HepG2 (cell line): ENCODE data around the gene AHCYL2. TPM values are rescaled to one million over a fixed set of nuclear protein-coding genes. Genes with fewer than 3 reads are reported as not detected.

Experiments used
- ATAC-seq: fragments of 200-7000 bp; cut with Tn5 transposase; 3 replicates; pipeline ENCODE4 v1.9.1; 2020; ENCODE audit warnings: mild to moderate bottlenecking, moderate library complexity
- BruUV-seq: library from RNA; stranded (reverse); fragments of 400-500 nt; replicated peaks from 2 replicates; lab custom pipeline; 2021; lab: Mats Ljungman, UMichigan
- CTCF ChIA-PET: fragments of 300-600 bp; formaldehyde crosslinking; extraction: SDS; loops from one replicate; lab custom pipeline; 2021; ENCODE audit warnings: low total read pairs, inconsistent platforms, low intra/inter-chr PET ratio; lab: Yijun Ruan, JAX
- POLR2A ChIA-PET: fragments of 350-600 bp; sonication (Branson Sonifier 250); formaldehyde crosslinking; loops from one replicate; lab custom pipeline; 2020; ENCODE audit warnings: antibody characterized with exemption, inconsistent platforms; lab: Yijun Ruan, JAX
- DNase-seq: peaks from one replicate; pipeline ENCODE4 v3.0.0-alpha.2; 2015; ENCODE audit warnings: low spot score
- FAIRE-seq: peaks from 3 replicates; lab custom pipeline; 2011; peaks lifted over from hg19 to GRCh38; lab: Jason Lieb, UNC
- H2AFZ ChIP-seq: one replicate; pipeline ENCODE4 v1.6.1; 2011; ENCODE audit warnings: low read length, inconsistent platforms
- H3K27ac ChIP-seq: fragments of 300-600 bp; 3 replicates; pipeline ENCODE4 v1.8.0; 2011; ENCODE audit warnings: mixed run types, mild to moderate bottlenecking, mixed read lengths, low read length, inconsistent platforms; ENCODE audit not compliant: insufficient read depth; ENCODE audit errors: extremely low read length
- H3K27me3 ChIP-seq, 2 experiments: fragments of 200-600 bp in 1 of 2; 2 replicates in 1 of 2; 3 replicates in 1 of 2; pipeline versions ENCODE4 v1.6.0 to v1.8.0; 2011; ENCODE audit warnings: low read length in 2 of 2, mild to moderate bottlenecking in 2 of 2, moderate library complexity in 2 of 2, inconsistent platforms in 1 of 2; ENCODE audit not compliant: insufficient read depth in 2 of 2, control insufficient read depth in 1 of 2
- H3K36me3 ChIP-seq, 2 experiments: fragments of 200-600 bp in 1 of 2; replicated peaks in 1 of 2; 2 replicates in 1 of 2; 3 replicates in 1 of 2; pipeline versions ENCODE4 v1.5.1 to v1.8.0; 2011; ENCODE audit warnings: low read length in 2 of 2, inconsistent platforms in 1 of 2; ENCODE audit not compliant: insufficient read depth in 2 of 2, control insufficient read depth in 1 of 2
- H3K4me1 ChIP-seq: 2 replicates; pipeline ENCODE4 v1.5.1; 2012; ENCODE audit warnings: low read length, inconsistent platforms; ENCODE audit not compliant: insufficient read depth
- H3K4me2 ChIP-seq: 2 replicates; pipeline ENCODE4 v1.6.0; 2011; ENCODE audit warnings: low read depth, low read length, inconsistent platforms
- H3K4me3 ChIP-seq, 3 experiments: fragments of 200-600 bp in 1 of 3; sonication (generic), shearing (Covaris generic) in 1 of 3; replicated peaks in 1 of 3; 2 replicates each; pipeline ENCODE4 v1.5.1; 2011 to 2016; ENCODE audit warnings: low read length in 3 of 3, inconsistent platforms in 2 of 3, low read depth in 2 of 3, mild to moderate bottlenecking in 2 of 3, control low read depth in 1 of 3, mixed read lengths in 1 of 3; ENCODE audit not compliant: insufficient read depth in 1 of 3
- H3K79me2 ChIP-seq: one replicate; pipeline ENCODE4 v1.6.1; 2011; ENCODE audit warnings: low read length, inconsistent platforms; ENCODE audit not compliant: insufficient read depth
- H3K9ac ChIP-seq: 2 replicates; pipeline ENCODE4 v1.6.0; 2011; ENCODE audit warnings: mild to moderate bottlenecking, low read depth, low read length, inconsistent platforms; ENCODE audit not compliant: insufficient read depth
- H3K9me3 ChIP-seq: 2 replicates; pipeline ENCODE4 v1.5.1; 2012; ENCODE audit warnings: mild to moderate bottlenecking, low read length
- H4K20me1 ChIP-seq: 2 replicates; pipeline ENCODE4 v1.6.0; 2011; ENCODE audit warnings: inconsistent platforms, mild to moderate bottlenecking, low read length, moderate library complexity; ENCODE audit not compliant: insufficient read depth
- AGO1 ChIP-seq: fragments of 200-400 bp; formaldehyde crosslinking; IDR thresholded peaks from 2 replicates; pipeline ENCODE4 v1.6.1; 2017; ENCODE audit warnings: mild to moderate bottlenecking, low read depth, low read length, moderate library complexity; ENCODE audit not compliant: poor library complexity, severe bottlenecking
- ARNTL ChIP-seq: sonication (generic); formaldehyde crosslinking; IDR thresholded peaks from 2 replicates; pipeline ENCODE4 v1.4.0; 2020; ENCODE audit warnings: mild to moderate bottlenecking, missing genetic modification reagents
- ETV5 ChIP-seq: IDR thresholded peaks from 2 replicates; pipeline ENCODE4 v1.6.1; 2018; ENCODE audit warnings: missing biosample characterization, missing genetic modification reagents, inconsistent platforms, borderline replicate concordance
- FOXP1 ChIP-seq, 2 experiments: fragments of 450-650 bp in 1 of 2; IDR thresholded peaks; 2 replicates each; pipeline ENCODE4 v1.6.1; 2017 to 2018; ENCODE audit warnings: antibody characterized with exemption in 1 of 2
- IKZF4 ChIP-seq: sonication (generic); formaldehyde crosslinking; IDR thresholded peaks from 2 replicates; pipeline ENCODE4 v1.5.1; 2020; ENCODE audit warnings: borderline replicate concordance, mild to moderate bottlenecking, low read depth, missing genetic modification reagents; ENCODE audit errors: not compliant biosample characterization
- KLF16 ChIP-seq, 2 experiments: sonication (generic) in 1 of 2; formaldehyde crosslinking in 1 of 2; IDR thresholded peaks; 2 replicates each; pipeline versions ENCODE4 v1.6.1 to v1.8.0; 2016 to 2023; ENCODE audit warnings: missing genetic modification reagents in 2 of 2, missing compliant biosample characterization in 1 of 2
- MAFK ChIP-seq, 2 experiments: IDR thresholded peaks in 1 of 2; conservative IDR thresholded peaks in 1 of 2; 2 replicates each; pipeline ENCODE4 v1.6.1; 2011; ENCODE audit warnings: improper control_type of control experiment in 2 of 2, low read length in 2 of 2
- PCBP1 ChIP-seq: fragments of 200-400 bp; formaldehyde crosslinking; IDR thresholded peaks from 2 replicates; pipeline ENCODE4 v1.6.1; 2017; ENCODE audit warnings: mild to moderate bottlenecking, low read depth, low read length, borderline replicate concordance
- RORA ChIP-seq: sonication (generic); formaldehyde crosslinking; IDR thresholded peaks from 2 replicates; pipeline ENCODE4 v1.5.0; 2020; ENCODE audit warnings: mild to moderate bottlenecking, missing genetic modification reagents, moderate library complexity
- ZFP90 ChIP-seq: sonication (generic); formaldehyde crosslinking; IDR thresholded peaks from 2 replicates; pipeline ENCODE4 v1.8.0; 2022; ENCODE audit warnings: missing genetic modification reagents, mild to moderate bottlenecking, inconsistent platforms, borderline replicate concordance
- ZNF264 ChIP-seq: sonication (generic); formaldehyde crosslinking; IDR thresholded peaks from 2 replicates; pipeline ENCODE4 v1.4.0; 2020; ENCODE audit warnings: missing genetic modification reagents
- ZNF30 ChIP-seq: sonication (generic); formaldehyde crosslinking; IDR thresholded peaks from 2 replicates; pipeline ENCODE4 v1.5.0; 2020; ENCODE audit warnings: mild to moderate bottlenecking, missing genetic modification reagents
- ZNF333 ChIP-seq: sonication (generic); formaldehyde crosslinking; IDR thresholded peaks from 2 replicates; pipeline ENCODE4 v1.4.0; 2020; ENCODE audit warnings: mild to moderate bottlenecking, missing genetic modification reagents, borderline replicate concordance
- ZNF660 ChIP-seq: sonication (generic); formaldehyde crosslinking; IDR thresholded peaks from 2 replicates; pipeline ENCODE4 v1.5.1; 2020; ENCODE audit warnings: mild to moderate bottlenecking, low read depth, missing genetic modification reagents, borderline replicate concordance
- ZNF670 ChIP-seq: sonication (generic); formaldehyde crosslinking; IDR thresholded peaks from 2 replicates; pipeline ENCODE4 v1.8.0; 2022; ENCODE audit warnings: mild to moderate bottlenecking, missing genetic modification reagents, borderline replicate concordance
- ZSCAN22 ChIP-seq: sonication (generic); formaldehyde crosslinking; IDR thresholded peaks from 2 replicates; pipeline ENCODE4 v1.4.0; 2020; ENCODE audit warnings: mild to moderate bottlenecking, missing genetic modification reagents
- WGBS: methylation state at CpG from one replicate; pipeline ENCODE4 v1.1.6; 2017; ENCODE audit warnings: low lambda C conversion rate; 5-methylcytosine and 5-hydroxymethylcytosine counted together
- in situ Hi-C: cut with HindIII; loops from 2 replicates; pipeline ENCODE4 v1.10.0; 2017; ENCODE audit warnings: low pct_unique_long_range_greater_than_20kb; ENCODE audit not compliant: extremely low pct_ligation_motif_present
- intact Hi-C: fragments of 100-400 bp; cut with micrococcal nuclease; formaldehyde crosslinking; loops from one replicate; pipeline ENCODE4 v1.10.0; 2022; ENCODE audit not compliant: unreplicated experiment
- polyA plus RNA-seq, 8 experiments: library from polyadenylated mRNA; depleted of rRNA in 3 of 8; stranded (reverse) in 7 of 8; unstranded in 1 of 8; fragments of >200 nt; fragmentation: Illumina TruSeq in 4 of 8; extraction: Trizol in 4 of 8; gene quantifications; 2 replicates each; pipeline versions ENCODE4 v1.2.1 to v1.2.3, GENCODE V29; 2011 to 2016; ENCODE audit warnings: low read depth in 4 of 8, missing spikeins in 1 of 8, mixed read lengths in 1 of 8; ENCODE audit not compliant: insufficient read depth in 1 of 8
- total RNA-seq, 5 experiments: library from RNA; depleted of rRNA; stranded (reverse); fragments of >200 nt; fragmentation: Illumina TruSeq; extraction: Trizol; gene quantifications; 2 replicates each; pipeline ENCODE4 v1.2.3, GENCODE V29; 2016; ENCODE audit warnings: low read depth in 1 of 5
- TF ChIP-seq, protein P1 (sequence below): IDR thresholded peaks from 2 replicates; pipeline ENCODE4 v1.6.1; 2018; ENCODE audit warnings: missing genetic modification reagents, mild to moderate bottlenecking, missing compliant biosample characterization
- TF ChIP-seq, protein P2 (sequence below): sonication (generic); formaldehyde crosslinking; IDR thresholded peaks from 2 replicates; pipeline ENCODE4 v1.4.0; 2020; ENCODE audit warnings: missing genetic modification reagents, borderline replicate concordance
- TF ChIP-seq, protein P3 (sequence below): sonication (generic); formaldehyde crosslinking; IDR thresholded peaks from 2 replicates; pipeline ENCODE4 v1.8.0; 2023; ENCODE audit warnings: mild to moderate bottlenecking, missing genetic modification reagents

The AHCYL2 gene
- total and polyA plus RNA-seq, 2 of the 13 experiments (the other 11 are each of a cell fraction or from before 2014, with no cell fraction given), result 9.5 to 14.7 TPM

GRCh38 chr7:129283936-129284335 lies 59.1 kb downstream of the AHCYL2 start (continued):
- TF ChIP-seq ZNF264 (CRISPR knock-in tag) (no peak), FOXP1 (IDR thresholded peaks at IDR 0.05) (no peak), FOXP1 (CRISPR knock-in tag; IDR thresholded peaks at IDR 0.05) (no peak), IKZF4 (no peak), ETV5 (CRISPR knock-in tag) (no peak), ARNTL (CRISPR knock-in tag) (no peak)

DNA sequence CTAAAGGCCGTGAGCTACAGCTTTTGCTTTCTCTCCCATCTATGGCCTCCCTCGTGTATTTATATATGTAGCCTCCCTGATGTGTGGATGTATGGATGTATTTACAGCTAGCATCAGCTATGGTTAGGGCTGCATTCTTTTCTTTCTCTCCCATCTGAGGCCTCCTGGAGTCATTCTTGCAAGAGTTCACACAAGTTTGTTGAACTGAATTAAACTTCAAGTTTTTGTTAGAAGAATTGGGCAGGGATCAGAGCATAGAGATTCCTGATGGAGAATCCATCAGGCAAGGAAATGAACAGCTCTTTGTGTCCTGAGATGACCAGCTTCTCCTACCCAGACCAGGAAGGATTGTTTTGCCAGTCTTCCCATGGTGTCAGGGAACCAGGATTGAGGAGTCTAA lies 60.3 kb downstream of the AHCYL2 start:
- Histone ChIP-seq H3K36me3 (no peaks in the 10 kb centered on the region), H3K9me3 (no peaks in the 10 kb centered on the region), H3K4me3 (no peak overlapping the region), H2AFZ (no peak overlapping the region), H4K20me1 (no peaks in the 10 kb centered on the region), H3K4me1 (no peaks in the 10 kb centered on the region), H3K4me2 (no peak overlapping the region), H3K27ac (no peak overlapping the region), H3K79me2 (no peaks in the 10 kb centered on the region), H3K27me3 (no peaks in the 10 kb centered on the region), H3K9ac (no peak overlapping the region)
- no TSS peak for BruUV-seq
- ATAC-seq (no peak), FAIRE-seq (no peak), DNase-seq (no peak)
- in situ Hi-C loops (no loop called here), intact Hi-C loops (no loop called here)
- ChIA-PET POLR2A (no interaction called here), CTCF (no interaction called here)
- 93% methylated on average over 2 of the region's 2 CpGs for WGBS
- TF ChIP-seq RORA (CRISPR knock-in tag) (no peak), ZFP90 (CRISPR knock-in tag) (no peak), ZNF660 (CRISPR knock-in tag) (no peak), MAFK (conservative IDR thresholded peaks at IDR 0.05 in 1 of 2, IDR thresholded peaks at IDR 0.05 in 1 of 2; ENCODE audit: low read length in 2 of 2) (no peak), KLF16 (CRISPR knock-in tag; IDR thresholded peaks at IDR 0.05) (no peak), ZNF30 (CRISPR knock-in tag) (no peak), PCBP1 (no peak), ZSCAN22 (CRISPR knock-in tag) (no peak), AGO1 (no peak), ZNF670 (no peak), ZNF333 (CRISPR knock-in tag) (no peak)
- TF ChIP-seq, protein P1, sequence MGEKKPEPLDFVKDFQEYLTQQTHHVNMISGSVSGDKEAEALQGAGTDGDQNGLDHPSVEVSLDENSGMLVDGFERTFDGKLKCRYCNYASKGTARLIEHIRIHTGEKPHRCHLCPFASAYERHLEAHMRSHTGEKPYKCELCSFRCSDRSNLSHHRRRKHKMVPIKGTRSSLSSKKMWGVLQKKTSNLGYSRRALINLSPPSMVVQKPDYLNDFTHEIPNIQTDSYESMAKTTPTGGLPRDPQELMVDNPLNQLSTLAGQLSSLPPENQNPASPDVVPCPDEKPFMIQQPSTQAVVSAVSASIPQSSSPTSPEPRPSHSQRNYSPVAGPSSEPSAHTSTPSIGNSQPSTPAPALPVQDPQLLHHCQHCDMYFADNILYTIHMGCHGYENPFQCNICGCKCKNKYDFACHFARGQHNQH, result no peak
- TF ChIP-seq, protein P2, sequence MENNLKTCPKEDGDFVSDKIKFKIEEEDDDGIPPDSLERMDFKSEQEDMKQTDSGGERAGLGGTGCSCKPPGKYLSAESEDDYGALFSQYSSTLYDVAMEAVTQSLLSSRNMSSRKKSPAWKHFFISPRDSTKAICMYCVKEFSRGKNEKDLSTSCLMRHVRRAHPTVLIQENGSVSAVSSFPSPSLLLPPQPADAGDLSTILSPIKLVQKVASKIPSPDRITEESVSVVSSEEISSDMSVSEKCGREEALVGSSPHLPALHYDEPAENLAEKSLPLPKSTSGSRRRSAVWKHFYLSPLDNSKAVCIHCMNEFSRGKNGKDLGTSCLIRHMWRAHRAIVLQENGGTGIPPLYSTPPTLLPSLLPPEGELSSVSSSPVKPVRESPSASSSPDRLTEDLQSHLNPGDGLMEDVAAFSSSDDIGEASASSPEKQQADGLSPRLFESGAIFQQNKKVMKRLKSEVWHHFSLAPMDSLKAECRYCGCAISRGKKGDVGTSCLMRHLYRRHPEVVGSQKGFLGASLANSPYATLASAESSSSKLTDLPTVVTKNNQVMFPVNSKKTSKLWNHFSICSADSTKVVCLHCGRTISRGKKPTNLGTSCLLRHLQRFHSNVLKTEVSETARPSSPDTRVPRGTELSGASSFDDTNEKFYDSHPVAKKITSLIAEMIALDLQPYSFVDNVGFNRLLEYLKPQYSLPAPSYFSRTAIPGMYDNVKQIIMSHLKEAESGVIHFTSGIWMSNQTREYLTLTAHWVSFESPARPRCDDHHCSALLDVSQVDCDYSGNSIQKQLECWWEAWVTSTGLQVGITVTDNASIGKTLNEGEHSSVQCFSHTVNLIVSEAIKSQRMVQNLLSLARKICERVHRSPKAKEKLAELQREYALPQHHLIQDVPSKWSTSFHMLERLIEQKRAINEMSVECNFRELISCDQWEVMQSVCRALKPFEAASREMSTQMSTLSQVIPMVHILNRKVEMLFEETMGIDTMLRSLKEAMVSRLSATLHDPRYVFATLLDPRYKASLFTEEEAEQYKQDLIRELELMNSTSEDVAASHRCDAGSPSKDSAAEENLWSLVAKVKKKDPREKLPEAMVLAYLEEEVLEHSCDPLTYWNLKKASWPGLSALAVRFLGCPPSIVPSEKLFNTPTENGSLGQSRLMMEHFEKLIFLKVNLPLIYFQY (CRISPR knock-in tag), result no peak
- TF ChIP-seq, protein P3, sequence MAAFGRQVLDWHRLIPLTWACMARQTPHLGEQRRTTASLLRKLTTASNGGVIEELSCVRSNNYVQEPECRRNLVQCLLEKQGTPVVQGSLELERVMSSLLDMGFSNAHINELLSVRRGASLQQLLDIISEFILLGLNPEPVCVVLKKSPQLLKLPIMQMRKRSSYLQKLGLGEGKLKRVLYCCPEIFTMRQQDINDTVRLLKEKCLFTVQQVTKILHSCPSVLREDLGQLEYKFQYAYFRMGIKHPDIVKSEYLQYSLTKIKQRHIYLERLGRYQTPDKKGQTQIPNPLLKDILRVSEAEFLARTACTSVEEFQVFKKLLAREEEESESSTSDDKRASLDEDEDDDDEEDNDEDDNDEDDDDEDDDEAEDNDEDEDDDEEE, result no peak
